ENCODE results near the gene HSPD1.
"Not testable (repeated sequence)": the region's sequence is repeated elsewhere in the genome, so short reads cannot be mapped to it uniquely, and the experiment has no call there.

The HSPD1 gene

GRCh38 chr2:197497326-197497725 is 2.3 kb downstream of the HSPD1 start:
- no peak for DNase-seq (ENCODE audit: low read depth in 2 of 3, low spot score in 1 of 3)

- no peak for DNase-seq (ENCODE audit: low read depth in 2 of 3, low spot score in 1 of 3)
Measured at GRCh38 chr2:197496695-197497094, 2.9 kb downstream of the HSPD1 start.

GRCh38 chr2:197495433-197496134 is 4.1 kb downstream of the HSPD1 start:
- DNase-seq (ENCODE audit: low read depth in 2 of 3, low spot score in 1 of 3), result no peak

- no peak for DNase-seq (ENCODE audit: low read depth in 2 of 3, low spot score in 1 of 3)
Measured at GRCh38 chr2:197487385-197487784, 12.3 kb downstream of the HSPD1 start.

GRCh38 chr2:197486175-197486574 is 13.5 kb downstream of the HSPD1 start:
- no peak for DNase-seq (ENCODE audit: low read depth in 2 of 3, low spot score in 1 of 3)

GRCh38 chr2:197484248-197484647 is 15.4 kb downstream of the HSPD1 start:
- DNase-seq (ENCODE audit: low read depth in 2 of 3, low spot score in 1 of 3), result not testable (repeated sequence)

- no peak for DNase-seq (ENCODE audit: low read depth in 2 of 3, low spot score in 1 of 3)
Measured at GRCh38 chr2:197480165-197481036, 19.2 kb downstream of the HSPD1 start.

GRCh38 chr2:197477797-197478196 is 21.8 kb downstream of the HSPD1 start:
- DNase-seq (ENCODE audit: low read depth in 2 of 3, low spot score in 1 of 3), result no peak

- no peak for DNase-seq (ENCODE audit: low read depth in 2 of 3, low spot score in 1 of 3)
Measured at GRCh38 chr2:197472166-197472565, 27.5 kb downstream of the HSPD1 start.

GRCh38 chr2:197464175-197464574 is 35.5 kb downstream of the HSPD1 start:
- DNase-seq (ENCODE audit: low read depth in 2 of 3, low spot score in 1 of 3), result no peak

GRCh38 chr2:197461057-197461456 is 38.6 kb downstream of the HSPD1 start:
- DNase-seq (ENCODE audit: low read depth in 2 of 3, low spot score in 1 of 3), result no peak

- no peak for DNase-seq (ENCODE audit: low read depth in 2 of 3, low spot score in 1 of 3)
Measured at GRCh38 chr2:197460649-197461048, 39.0 kb downstream of the HSPD1 start.

- no peak for DNase-seq (ENCODE audit: low read depth in 2 of 3, low spot score in 1 of 3)
Measured at GRCh38 chr2:197455428-197455827, 44.2 kb downstream of the HSPD1 start.

GRCh38 chr2:197454923-197455322 is 44.7 kb downstream of the HSPD1 start:
- DNase-seq (ENCODE audit: low read depth in 2 of 3, low spot score in 1 of 3), result no peak

- DNase-seq (ENCODE audit: low read depth in 2 of 3, low spot score in 1 of 3), result no peak
Measured at GRCh38 chr2:197453914-197454398, 45.7 kb downstream of the HSPD1 start.

GRCh38 chr2:197453123-197453913 is 46.3 kb downstream of the HSPD1 start, which contains the start of gene COQ10B:
TSS of gene COQ10B (plus strand) at chr2:197453552. CDS start at chr2:197453561, 9 bp downstream.
- peak; percentile 93 to 99 (median 98) for DNase-seq (ENCODE audit: low read depth in 2 of 3, low spot score in 1 of 3)

GRCh38 chr2:197452754-197453122 is 46.9 kb downstream of the HSPD1 start:
- no peak for DNase-seq (ENCODE audit: low read depth in 2 of 3, low spot score in 1 of 3)

GRCh38 chr2:197450935-197451358 is 48.7 kb downstream of the HSPD1 start:
- DNase-seq (ENCODE audit: low read depth in 2 of 3, low spot score in 1 of 3), result not testable (repeated sequence)

- DNase-seq (ENCODE audit: low read depth in 2 of 3, low spot score in 1 of 3), result no peak
Measured at GRCh38 chr2:197450465-197450864, 49.2 kb downstream of the HSPD1 start.

GRCh38 chr2:197446844-197447243 is 52.8 kb downstream of the HSPD1 start:
- DNase-seq (ENCODE audit: low read depth in 2 of 3, low spot score in 1 of 3), result no peak

- DNase-seq (ENCODE audit: low read depth in 2 of 3, low spot score in 1 of 3), result no peak
Measured at GRCh38 chr2:197445746-197446145, 53.9 kb downstream of the HSPD1 start.
